Liver (tissue), 9 donors: ENCODE results near the gene CSMD2. TPM values are rescaled to one million over a fixed set of nuclear protein-coding genes. Genes with fewer than 3 reads are reported as not detected.

Source experiments
- DNase-seq: peaks from one replicate; pipeline ENCODE4 v3.0.0-alpha.2; 2017; ENCODE audit warnings: low spot score
- H3K27ac ChIP-seq, 2 donors: one replicate each; pipeline ENCODE4 v1.7.0; 2013; ENCODE audit warnings: inconsistent platforms in 2 of 2, low read length in 2 of 2, control low read depth in 1 of 2, low read depth in 1 of 2, mild to moderate bottlenecking in 1 of 2
- H3K27me3 ChIP-seq, 4 donors: one replicate each; pipeline versions ENCODE4 v1.6.1 to v1.7.0; 2013; ENCODE audit warnings: low read length in 3 of 4, inconsistent platforms in 1 of 4, mild to moderate bottlenecking in 1 of 4, moderate library complexity in 1 of 4; ENCODE audit not compliant: control insufficient read depth in 4 of 4, insufficient read depth in 4 of 4
- H3K36me3 ChIP-seq, 4 donors: one replicate each; pipeline versions ENCODE4 v1.6.1 to v1.7.0; 2013; ENCODE audit warnings: low read length in 3 of 4, mild to moderate bottlenecking in 3 of 4, low read depth in 1 of 4, moderate library complexity in 1 of 4; ENCODE audit not compliant: control insufficient read depth in 4 of 4, insufficient read depth in 3 of 4
- H3K4me1 ChIP-seq, 4 donors: one replicate each; pipeline versions ENCODE4 v1.6.1 to v1.7.0; 2013; ENCODE audit warnings: low read length in 3 of 4, mild to moderate bottlenecking in 3 of 4, moderate library complexity in 1 of 4; ENCODE audit not compliant: control insufficient read depth in 4 of 4, insufficient read depth in 4 of 4
- H3K4me3 ChIP-seq, 3 donors: one replicate each; pipeline versions ENCODE4 v1.6.1 to v1.7.0; 2013; ENCODE audit warnings: low read length in 3 of 3, control low read depth in 1 of 3, low read depth in 1 of 3, mild to moderate bottlenecking in 1 of 3
- H3K9ac ChIP-seq, 2 donors: one replicate each; pipeline ENCODE4 v1.7.0; 2013; ENCODE audit warnings: low read length in 2 of 2, mild to moderate bottlenecking in 2 of 2, moderate library complexity in 2 of 2, control low read depth in 1 of 2, low read depth in 1 of 2
- H3K9me3 ChIP-seq, 4 donors: one replicate each; pipeline versions ENCODE4 v1.6.1 to v1.7.0; 2013; ENCODE audit warnings: low read length in 3 of 4; ENCODE audit not compliant: control insufficient read depth in 4 of 4
- EGR1 ChIP-seq, 2 donors: IDR thresholded peaks; 2 replicates each; pipeline ENCODE4 v1.6.1; 2016 to 2018; ENCODE audit warnings: antibody characterized with exemption in 2 of 2, low read depth in 2 of 2
- FOXA1 ChIP-seq: IDR thresholded peaks from 2 replicates; pipeline ENCODE4 v1.6.1; 2016; ENCODE audit warnings: antibody characterized with exemption
- FOXA2 ChIP-seq: IDR thresholded peaks from 2 replicates; pipeline ENCODE4 v1.6.1; 2016; ENCODE audit warnings: antibody characterized with exemption
- GABPA ChIP-seq, 2 donors: IDR thresholded peaks in 1 of 2; conservative IDR thresholded peaks in 1 of 2; 2 replicates each; pipeline ENCODE4 v1.6.1; 2016; ENCODE audit warnings: antibody characterized with exemption in 2 of 2, mild to moderate bottlenecking in 1 of 2, moderate library complexity in 1 of 2
- HNF4A ChIP-seq, 2 donors: conservative IDR thresholded peaks; 2 replicates each; pipeline ENCODE4 v1.6.1; 2016; ENCODE audit warnings: antibody characterized with exemption in 2 of 2, mild to moderate bottlenecking in 2 of 2
- HNF4G ChIP-seq: IDR thresholded peaks from 2 replicates; pipeline ENCODE4 v1.6.1; 2016; ENCODE audit warnings: antibody characterized with exemption
- JUND ChIP-seq, 2 donors: IDR thresholded peaks; 2 replicates each; pipeline ENCODE4 v1.6.1; 2016; ENCODE audit warnings: antibody characterized with exemption in 2 of 2
- NR2F2 ChIP-seq: IDR thresholded peaks from 2 replicates; pipeline ENCODE4 v1.6.1; 2016; ENCODE audit warnings: antibody characterized with exemption
- RAD21 ChIP-seq, 2 donors: IDR thresholded peaks; 2 replicates each; pipeline ENCODE4 v1.6.1; 2016; ENCODE audit warnings: antibody characterized with exemption in 2 of 2, mild to moderate bottlenecking in 2 of 2
- RXRA ChIP-seq, 2 donors: IDR thresholded peaks; 2 replicates each; pipeline ENCODE4 v1.6.1; 2017 to 2018; ENCODE audit warnings: antibody characterized with exemption in 2 of 2, mild to moderate bottlenecking in 1 of 2
- SP1 ChIP-seq: IDR thresholded peaks from 2 replicates; pipeline ENCODE4 v1.6.1; 2018; ENCODE audit warnings: antibody characterized with exemption, mild to moderate bottlenecking
- TAF1 ChIP-seq: conservative IDR thresholded peaks from 2 replicates; pipeline ENCODE4 v1.6.1; 2016; ENCODE audit warnings: antibody characterized with exemption, mild to moderate bottlenecking
- YY1 ChIP-seq: IDR thresholded peaks from 2 replicates; pipeline ENCODE4 v1.6.1; 2016; ENCODE audit warnings: antibody characterized with exemption, mild to moderate bottlenecking
- WGBS: extraction: QIAGEN DNeasy Blood & Tissue Kit; methylation state at CpG from one replicate; pipeline ENCODE4 v1.1.7; 2013; 5-methylcytosine and 5-hydroxymethylcytosine counted together
- polyA plus RNA-seq, 2 donors: library from polyadenylated mRNA; stranded (reverse) in 1 of 2; unstranded in 1 of 2; fragments of 200-250 nt in 1 of 2; fragments of >200 nt in 1 of 2; fragmentation: Nextera tagmentation in 1 of 2; extraction: Ambion mirVana in 1 of 2; gene quantifications; one replicate each; pipeline versions ENCODE4 v1.2.1 to v1.2.3, GENCODE V29; 2013 to 2015
- total RNA-seq, 2 donors: library from RNA; depleted of rRNA; stranded (reverse); fragments of >200 nt; gene quantifications; one replicate each; pipeline ENCODE4 v1.2.3, GENCODE V29; 2014
- TF ChIP-seq, protein P1 (sequence below): IDR thresholded peaks from 2 replicates; pipeline ENCODE4 v1.6.1; 2016; ENCODE audit warnings: antibody characterized with exemption, mild to moderate bottlenecking
- TF ChIP-seq, protein P2 (sequence below): IDR thresholded peaks from 2 replicates; pipeline ENCODE4 v1.6.1; 2016; ENCODE audit warnings: antibody characterized with exemption
- TF ChIP-seq, protein P3 (sequence below): fragments of 150-350 bp; IDR thresholded peaks from 2 replicates; pipeline ENCODE4 v1.5.1; 2017; ENCODE audit warnings: improper control_type of control experiment, low read depth, low read length; ENCODE audit not compliant: missing input control
- TF ChIP-seq, protein P4 (sequence below): IDR thresholded peaks from 2 replicates; pipeline ENCODE4 v1.6.1; 2016; ENCODE audit warnings: antibody characterized with exemption
- TF ChIP-seq, protein P5 (sequence below): IDR thresholded peaks from 2 replicates; pipeline ENCODE4 v1.6.1; 2016; ENCODE audit warnings: antibody characterized with exemption
- donor health status: healthy.
- donor health status: healthy.
- donor health status: healthy.
- donor health status: healthy.
- donor health status: healthy.

The CSMD2 gene
- total and polyA plus RNA-seq, 4 donors = 0.08 to 0.09 TPM; not detected in 2

DNA sequence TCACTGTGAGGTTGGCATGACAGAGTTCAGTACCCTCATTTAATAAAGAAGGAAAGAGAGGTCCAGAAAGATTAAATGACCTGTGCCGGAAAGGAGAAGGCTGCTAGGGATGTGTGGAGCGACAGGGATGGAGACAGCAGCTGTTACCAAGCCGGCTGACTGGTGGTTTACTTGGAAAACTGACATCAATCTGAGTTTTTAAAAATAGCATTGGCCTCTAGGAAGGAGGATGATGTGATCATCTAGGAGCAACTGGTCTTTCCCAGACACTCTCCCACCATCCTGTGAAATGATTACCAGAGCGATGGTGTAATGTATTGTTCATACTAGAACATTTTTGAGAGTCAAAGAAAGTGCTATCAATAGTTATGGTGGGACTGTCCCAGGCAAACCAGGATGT, 538.2 kb downstream of the CSMD2 start:
- 84% methylated on average over 4 of the region's 4 CpGs for WGBS
- peaks cover 0 to 7% (median 0%) of the 10 kb centered on the region in 4 donors for H3K27me3 ChIP-seq
- no peak overlapping the region for H3K4me3 ChIP-seq
- no peaks in the 10 kb centered on the region for H3K4me1 ChIP-seq
- H3K9me3 ChIP-seq = no peaks in the 10 kb centered on the region
- no peak for DNase-seq
- TF ChIP-seq RXRA (IDR thresholded peaks at IDR 0.05) (no peak), HNF4A (conservative IDR thresholded peaks at IDR 0.05) (no peak)
- TF ChIP-seq, protein P1, sequence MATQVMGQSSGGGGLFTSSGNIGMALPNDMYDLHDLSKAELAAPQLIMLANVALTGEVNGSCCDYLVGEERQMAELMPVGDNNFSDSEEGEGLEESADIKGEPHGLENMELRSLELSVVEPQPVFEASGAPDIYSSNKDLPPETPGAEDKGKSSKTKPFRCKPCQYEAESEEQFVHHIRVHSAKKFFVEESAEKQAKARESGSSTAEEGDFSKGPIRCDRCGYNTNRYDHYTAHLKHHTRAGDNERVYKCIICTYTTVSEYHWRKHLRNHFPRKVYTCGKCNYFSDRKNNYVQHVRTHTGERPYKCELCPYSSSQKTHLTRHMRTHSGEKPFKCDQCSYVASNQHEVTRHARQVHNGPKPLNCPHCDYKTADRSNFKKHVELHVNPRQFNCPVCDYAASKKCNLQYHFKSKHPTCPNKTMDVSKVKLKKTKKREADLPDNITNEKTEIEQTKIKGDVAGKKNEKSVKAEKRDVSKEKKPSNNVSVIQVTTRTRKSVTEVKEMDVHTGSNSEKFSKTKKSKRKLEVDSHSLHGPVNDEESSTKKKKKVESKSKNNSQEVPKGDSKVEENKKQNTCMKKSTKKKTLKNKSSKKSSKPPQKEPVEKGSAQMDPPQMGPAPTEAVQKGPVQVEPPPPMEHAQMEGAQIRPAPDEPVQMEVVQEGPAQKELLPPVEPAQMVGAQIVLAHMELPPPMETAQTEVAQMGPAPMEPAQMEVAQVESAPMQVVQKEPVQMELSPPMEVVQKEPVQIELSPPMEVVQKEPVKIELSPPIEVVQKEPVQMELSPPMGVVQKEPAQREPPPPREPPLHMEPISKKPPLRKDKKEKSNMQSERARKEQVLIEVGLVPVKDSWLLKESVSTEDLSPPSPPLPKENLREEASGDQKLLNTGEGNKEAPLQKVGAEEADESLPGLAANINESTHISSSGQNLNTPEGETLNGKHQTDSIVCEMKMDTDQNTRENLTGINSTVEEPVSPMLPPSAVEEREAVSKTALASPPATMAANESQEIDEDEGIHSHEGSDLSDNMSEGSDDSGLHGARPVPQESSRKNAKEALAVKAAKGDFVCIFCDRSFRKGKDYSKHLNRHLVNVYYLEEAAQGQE = no peak
- H3K36me3 ChIP-seq = no peaks in the 10 kb centered on the region
- no peak overlapping the region for H3K27ac ChIP-seq
- no peak overlapping the region for H3K9ac ChIP-seq

DNA sequence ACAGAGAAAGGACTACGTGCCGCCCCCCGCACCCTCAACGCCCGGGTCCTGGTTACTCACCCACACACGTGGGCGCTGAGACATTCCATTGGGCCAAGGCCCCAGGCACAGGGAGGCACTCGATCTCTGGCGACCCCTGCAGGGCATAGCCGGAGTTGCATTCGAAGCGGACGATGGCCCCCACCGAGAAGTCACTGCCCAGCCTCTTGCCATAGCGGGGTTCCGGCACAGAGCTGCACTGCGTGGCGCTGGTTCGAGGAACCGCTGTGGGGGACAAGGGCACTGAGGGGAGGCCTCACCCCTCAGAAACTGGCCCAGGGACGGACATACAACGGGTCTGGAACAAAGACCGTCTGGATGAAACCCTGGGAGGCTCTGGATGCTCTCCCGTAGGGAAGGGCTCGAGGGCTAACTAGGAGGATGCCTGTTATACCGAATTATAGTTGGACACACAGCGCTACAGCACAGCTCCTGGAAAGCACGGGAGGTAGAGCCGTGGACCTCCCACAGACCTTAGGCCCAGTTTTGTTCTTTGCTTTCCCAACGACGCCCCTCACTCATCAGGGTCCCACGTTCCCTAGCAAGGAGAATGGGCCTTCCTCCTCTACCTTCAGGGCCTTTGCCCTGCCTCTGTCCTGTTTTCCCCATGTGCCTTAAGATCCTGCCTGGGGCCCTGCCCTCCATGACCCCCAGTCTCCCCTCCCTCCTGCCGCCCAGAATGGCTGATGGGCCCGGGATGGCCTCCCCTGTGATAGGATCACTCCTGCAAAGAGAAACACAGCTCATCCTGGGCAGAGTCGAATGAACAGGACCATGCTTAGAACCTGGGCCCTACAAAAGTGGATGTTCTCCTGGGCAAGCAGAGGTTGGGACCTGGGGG, 539.8 kb downstream of the CSMD2 start:
- Histone ChIP-seq H3K9me3 (no peaks in the 10 kb centered on the region), H3K27me3 (peaks cover 0 to 7% (median 0%) of the 10 kb centered on the region in 4 donors), H3K4me3 (no peak overlapping the region), H3K4me1 (no peaks in the 10 kb centered on the region), H3K9ac (no peak overlapping the region), H3K27ac (no peak overlapping the region), H3K36me3 (no peaks in the 10 kb centered on the region)
- no peak for DNase-seq
- no peak for TF ChIP-seq GABPA (IDR thresholded peaks at IDR 0.05 in 1 of 2, conservative IDR thresholded peaks at IDR 0.05 in 1 of 2)
- no peak for TF ChIP-seq EGR1 (IDR thresholded peaks at IDR 0.05; ENCODE audit: low read depth in 2 of 2)
- TF ChIP-seq TAF1 = no peak
- no peak for TF ChIP-seq HNF4A (conservative IDR thresholded peaks at IDR 0.05)
- TF ChIP-seq, protein P2, sequence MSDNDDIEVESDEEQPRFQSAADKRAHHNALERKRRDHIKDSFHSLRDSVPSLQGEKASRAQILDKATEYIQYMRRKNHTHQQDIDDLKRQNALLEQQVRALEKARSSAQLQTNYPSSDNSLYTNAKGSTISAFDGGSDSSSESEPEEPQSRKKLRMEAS = no peak
- no peak for TF ChIP-seq NR2F2
- TF ChIP-seq RXRA (IDR thresholded peaks at IDR 0.05) = no peak
- TF ChIP-seq, protein P1 = no peak
- TF ChIP-seq, protein P3, sequence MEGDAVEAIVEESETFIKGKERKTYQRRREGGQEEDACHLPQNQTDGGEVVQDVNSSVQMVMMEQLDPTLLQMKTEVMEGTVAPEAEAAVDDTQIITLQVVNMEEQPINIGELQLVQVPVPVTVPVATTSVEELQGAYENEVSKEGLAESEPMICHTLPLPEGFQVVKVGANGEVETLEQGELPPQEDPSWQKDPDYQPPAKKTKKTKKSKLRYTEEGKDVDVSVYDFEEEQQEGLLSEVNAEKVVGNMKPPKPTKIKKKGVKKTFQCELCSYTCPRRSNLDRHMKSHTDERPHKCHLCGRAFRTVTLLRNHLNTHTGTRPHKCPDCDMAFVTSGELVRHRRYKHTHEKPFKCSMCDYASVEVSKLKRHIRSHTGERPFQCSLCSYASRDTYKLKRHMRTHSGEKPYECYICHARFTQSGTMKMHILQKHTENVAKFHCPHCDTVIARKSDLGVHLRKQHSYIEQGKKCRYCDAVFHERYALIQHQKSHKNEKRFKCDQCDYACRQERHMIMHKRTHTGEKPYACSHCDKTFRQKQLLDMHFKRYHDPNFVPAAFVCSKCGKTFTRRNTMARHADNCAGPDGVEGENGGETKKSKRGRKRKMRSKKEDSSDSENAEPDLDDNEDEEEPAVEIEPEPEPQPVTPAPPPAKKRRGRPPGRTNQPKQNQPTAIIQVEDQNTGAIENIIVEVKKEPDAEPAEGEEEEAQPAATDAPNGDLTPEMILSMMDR = no peak
- TF ChIP-seq JUND (IDR thresholded peaks at IDR 0.05) = no peak
- TF ChIP-seq FOXA1 = no peak
- TF ChIP-seq, protein P4, sequence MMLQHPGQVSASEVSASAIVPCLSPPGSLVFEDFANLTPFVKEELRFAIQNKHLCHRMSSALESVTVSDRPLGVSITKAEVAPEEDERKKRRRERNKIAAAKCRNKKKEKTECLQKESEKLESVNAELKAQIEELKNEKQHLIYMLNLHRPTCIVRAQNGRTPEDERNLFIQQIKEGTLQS = no peak
- TF ChIP-seq, protein P5, sequence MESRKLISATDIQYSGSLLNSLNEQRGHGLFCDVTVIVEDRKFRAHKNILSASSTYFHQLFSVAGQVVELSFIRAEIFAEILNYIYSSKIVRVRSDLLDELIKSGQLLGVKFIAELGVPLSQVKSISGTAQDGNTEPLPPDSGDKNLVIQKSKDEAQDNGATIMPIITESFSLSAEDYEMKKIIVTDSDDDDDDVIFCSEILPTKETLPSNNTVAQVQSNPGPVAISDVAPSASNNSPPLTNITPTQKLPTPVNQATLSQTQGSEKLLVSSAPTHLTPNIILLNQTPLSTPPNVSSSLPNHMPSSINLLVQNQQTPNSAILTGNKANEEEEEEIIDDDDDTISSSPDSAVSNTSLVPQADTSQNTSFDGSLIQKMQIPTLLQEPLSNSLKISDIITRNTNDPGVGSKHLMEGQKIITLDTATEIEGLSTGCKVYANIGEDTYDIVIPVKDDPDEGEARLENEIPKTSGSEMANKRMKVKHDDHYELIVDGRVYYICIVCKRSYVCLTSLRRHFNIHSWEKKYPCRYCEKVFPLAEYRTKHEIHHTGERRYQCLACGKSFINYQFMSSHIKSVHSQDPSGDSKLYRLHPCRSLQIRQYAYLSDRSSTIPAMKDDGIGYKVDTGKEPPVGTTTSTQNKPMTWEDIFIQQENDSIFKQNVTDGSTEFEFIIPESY = no peak
- TF ChIP-seq YY1 = no peak
- TF ChIP-seq RAD21 (IDR thresholded peaks at IDR 0.05) = no peak
- no peak for TF ChIP-seq HNF4G
- no peak for TF ChIP-seq FOXA2
- TF ChIP-seq SP1 = no peak
- WGBS = 89% methylated on average over 35 of the region's 35 CpGs
